Neural progenitor cell (in vitro differentiated cells): Measurements from ENCODE around the gene TENT5D. TPM values are rescaled to one million over a fixed set of nuclear protein-coding genes. Genes with fewer than 3 reads are reported as not detected.
"Not testable (repeated sequence)": the region's sequence is repeated elsewhere in the genome, so short reads cannot be mapped to it uniquely, and the experiment has no call there.

Experiments used
- DNase-seq: peaks from one replicate; pipeline ENCODE4 v3.0.0-alpha.2; 2016; ENCODE audit warnings: low spot score
- H2AFZ ChIP-seq: fragments of 200-600 bp; sonication (generic); replicated peaks from 2 replicates; pipeline ENCODE4 v1.6.1; 2016; ENCODE audit warnings: antibody characterized with exemption
- H3F3A ChIP-seq: fragments of 200-600 bp; sonication (generic); 2 replicates; pipeline ENCODE4 v1.6.1; 2016; ENCODE audit warnings: antibody characterized with exemption, low read depth
- H3K27ac ChIP-seq: fragments of 200-600 bp; sonication (generic); 2 replicates; pipeline ENCODE4 v1.5.1; 2016; ENCODE audit warnings: mild to moderate bottlenecking
- H3K27me3 ChIP-seq: fragments of 200-600 bp; sonication (generic); 2 replicates; pipeline ENCODE4 v1.6.1; 2016; ENCODE audit warnings: mild to moderate bottlenecking, moderate library complexity
- H3K36me3 ChIP-seq: fragments of 200-600 bp; sonication (generic); 2 replicates; pipeline ENCODE4 v1.5.1; 2016
- H3K4me1 ChIP-seq: fragments of 200-600 bp; sonication (generic); 2 replicates; pipeline ENCODE4 v1.6.1; 2016; ENCODE audit warnings: mixed run types
- H3K4me2 ChIP-seq: fragments of 200-600 bp; sonication (generic); 2 replicates; pipeline ENCODE4 v1.6.1; 2016
- H3K4me3 ChIP-seq: fragments of 200-600 bp; sonication (generic); 2 replicates; pipeline ENCODE4 v1.5.1; 2016
- H3K79me2 ChIP-seq: fragments of 200-600 bp; sonication (generic); 2 replicates; pipeline ENCODE4 v1.6.1; 2016; ENCODE audit warnings: low read depth
- H3K9ac ChIP-seq: fragments of 200-600 bp; sonication (generic); 2 replicates; pipeline ENCODE4 v1.6.1; 2016
- H3K9me3 ChIP-seq: fragments of 200-600 bp; sonication (generic); 2 replicates; pipeline ENCODE4 v1.5.1; 2016; ENCODE audit warnings: low read depth
- H4K20me1 ChIP-seq: fragments of 200-600 bp; sonication (generic); 2 replicates; pipeline ENCODE4 v1.6.1; 2016; ENCODE audit warnings: low read depth
- H3K27ac Mint-ChIP-seq: 3 replicates; pipeline ENCODE4 v1.8.0; 2021; ENCODE audit warnings: mixed read lengths
- H3K27me3 Mint-ChIP-seq: 2 replicates; pipeline ENCODE4 v1.8.0; 2022; ENCODE audit warnings: low read depth, mild to moderate bottlenecking, inconsistent platforms, moderate library complexity, mixed read lengths; ENCODE audit not compliant: insufficient read depth
- H3K36me3 Mint-ChIP-seq: 3 replicates; pipeline ENCODE4 v1.8.0; 2021; ENCODE audit warnings: mixed read lengths
- H3K4me1 Mint-ChIP-seq: 3 replicates; pipeline ENCODE4 v1.8.0; 2021; ENCODE audit warnings: mixed read lengths
- H3K4me3 Mint-ChIP-seq: 3 replicates; pipeline ENCODE4 v1.8.0; 2021; ENCODE audit warnings: mild to moderate bottlenecking, moderate library complexity, mixed read lengths
- H3K9me3 Mint-ChIP-seq: 3 replicates; pipeline ENCODE4 v1.8.0; 2020; ENCODE audit warnings: mixed read lengths
- CTCF ChIP-seq: fragments of 200-600 bp; sonication (generic); IDR thresholded peaks from 2 replicates; pipeline ENCODE4 v1.5.1; 2017; ENCODE audit warnings: antibody characterized with exemption, mild to moderate bottlenecking
- EZH2 ChIP-seq: fragments of 200-600 bp; sonication (generic); IDR thresholded peaks from 2 replicates; pipeline ENCODE4 v1.6.1; 2017; ENCODE audit warnings: antibody characterized with exemption, mild to moderate bottlenecking, moderate library complexity
- EZH2phosphoT487 ChIP-seq: fragments of 200-600 bp; sonication (generic); IDR thresholded peaks from 2 replicates; pipeline ENCODE4 v1.6.1; 2017; ENCODE audit warnings: antibody characterized with exemption
- total RNA-seq: library from RNA; depleted of rRNA; stranded (reverse); fragments of >200 nt; gene quantifications from 2 replicates; pipeline ENCODE4 v1.2.3, GENCODE V29; 2015; ENCODE audit warnings: low replicate concordance

Gene TENT5D
- total RNA-seq, result 0.12 TPM in 1 of 2 replicates, not detected in the other

DNA sequence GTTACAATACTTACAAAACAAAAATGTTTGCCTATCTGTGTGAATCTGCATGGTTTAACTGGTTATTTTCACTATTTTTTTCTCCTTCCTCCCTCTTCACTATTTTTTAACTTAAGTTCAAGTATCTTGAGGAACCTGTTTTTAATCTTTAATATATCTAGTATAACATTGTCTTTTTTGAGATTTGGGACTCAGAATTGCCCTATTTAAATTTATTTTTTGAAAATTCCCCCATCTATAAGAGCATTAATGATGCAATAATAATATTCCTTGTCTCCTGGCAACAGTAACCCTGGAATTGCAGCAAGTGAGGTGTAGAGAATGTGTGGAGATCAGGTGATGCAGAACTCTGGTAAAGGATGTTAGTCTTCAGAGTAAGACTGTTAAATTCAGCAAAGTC, at the start of gene TENT5D:
Gene TENT5D, plus strand, starts transcription at position 301 of the 400 bp plus-strand sequence. CDS start 22,093 bp downstream, outside the sequence.
- H3K4me3 Mint-ChIP-seq, result no peak within 1 kb of the TSS
- no peaks in the 10 kb centered on the region for H3K4me1 ChIP-seq
- no peaks in the 10 kb centered on the region for H3K79me2 ChIP-seq
- peaks cover 3% of the 10 kb centered on the region for H3K9me3 Mint-ChIP-seq
- no peak within 1 kb of the TSS for H2AFZ ChIP-seq
- H3K4me1 Mint-ChIP-seq, result peaks cover 5% of the 10 kb centered on the region
- no peaks in the 10 kb centered on the region for H3K36me3 Mint-ChIP-seq
- no peaks in the 10 kb centered on the region for H3K27me3 Mint-ChIP-seq
- H3K4me2 ChIP-seq, result no peak within 1 kb of the TSS
- H3K4me3 ChIP-seq, result no peak within 1 kb of the TSS
- H3K27me3 ChIP-seq, result no peaks in the 10 kb centered on the region
- no peaks in the 10 kb centered on the region for H3K36me3 ChIP-seq
- H3K9me3 ChIP-seq, result peaks cover 22% of the 10 kb centered on the region
- no peaks in the 10 kb centered on the region for H4K20me1 ChIP-seq
- TF ChIP-seq EZH2 (no peak), EZH2phosphoT487 (no peak), CTCF (no peak)
- DNase-seq, result no peak
- H3K27ac Mint-ChIP-seq, result no peak within 1 kb of the TSS
- H3F3A ChIP-seq, result no peaks in the 10 kb centered on the region
- H3K27ac ChIP-seq, result no peak within 1 kb of the TSS
- H3K9ac ChIP-seq, result no peak within 1 kb of the TSS

- H3K4me1 Mint-ChIP-seq, H3K27ac Mint-ChIP-seq, H3K9me3 Mint-ChIP-seq, H3F3A ChIP-seq, H3K9me3 ChIP-seq, H3K27ac ChIP-seq, H3K9ac ChIP-seq, H3K36me3 ChIP-seq, H3K27me3 ChIP-seq, H3K27me3 Mint-ChIP-seq, H3K4me3 Mint-ChIP-seq, H4K20me1 ChIP-seq, H3K36me3 Mint-ChIP-seq, H3K4me1 ChIP-seq, DNase-seq, H3K4me3 ChIP-seq, H2AFZ ChIP-seq, H3K4me2 ChIP-seq, H3K79me2 ChIP-seq: not testable (repeated sequence)
These were observed 34.6 kb upstream of the TENT5D start for GRCh38 chrX:80385651-80386050.

DNA sequence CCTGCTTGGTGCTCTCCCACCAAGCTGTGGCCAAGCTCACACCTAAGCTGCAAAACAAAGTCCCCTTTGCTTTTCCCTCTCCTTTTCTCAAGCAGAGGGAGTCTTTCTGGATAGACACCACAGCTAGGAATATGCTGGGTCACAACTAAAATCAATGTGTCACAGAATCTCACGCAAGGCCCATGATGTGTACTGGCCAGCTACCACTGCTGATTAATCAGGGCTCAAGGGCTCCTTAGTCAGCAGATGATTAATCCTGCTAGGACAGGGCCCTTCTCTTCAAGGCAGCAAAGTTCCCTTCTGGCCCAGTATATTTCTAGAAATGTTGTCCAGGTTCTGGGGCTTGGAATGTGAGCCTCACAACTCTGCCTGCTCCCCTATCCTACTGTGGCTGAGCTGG, 32.0 kb upstream of the TENT5D start:
- H3K27ac ChIP-seq, result no peak overlapping the region
- no peak for DNase-seq
- TF ChIP-seq CTCF, result no peak
- TF ChIP-seq EZH2phosphoT487, result no peak
- TF ChIP-seq EZH2, result no peak
- H3F3A ChIP-seq, result no peaks in the 10 kb centered on the region
- H3K79me2 ChIP-seq, result no peaks in the 10 kb centered on the region
- H3K9ac ChIP-seq, result no peak overlapping the region
- no peak overlapping the region for H2AFZ ChIP-seq
- H3K4me1 Mint-ChIP-seq, result no peaks in the 10 kb centered on the region
- H3K4me3 Mint-ChIP-seq, result no peak overlapping the region
- no peak overlapping the region for H3K4me2 ChIP-seq
- H3K36me3 Mint-ChIP-seq, result no peaks in the 10 kb centered on the region
- no peak overlapping the region for H3K4me3 ChIP-seq
- peaks cover 4% of the 10 kb centered on the region for H3K27me3 Mint-ChIP-seq
- H3K4me1 ChIP-seq, result no peaks in the 10 kb centered on the region
- no peaks in the 10 kb centered on the region for H3K27me3 ChIP-seq
- peaks cover 2% of the 10 kb centered on the region for H3K9me3 Mint-ChIP-seq
- H4K20me1 ChIP-seq, result no peaks in the 10 kb centered on the region
- H3K27ac Mint-ChIP-seq, result no peak overlapping the region
- H3K9me3 ChIP-seq, result peaks cover 4% of the 10 kb centered on the region
- no peaks in the 10 kb centered on the region for H3K36me3 ChIP-seq

GRCh38 chrX:80412042-80412441, 8.2 kb upstream of the TENT5D start:
- H3K27me3 ChIP-seq, result no peaks in the 10 kb centered on the region
- peaks cover 8% of the 10 kb centered on the region for H3K9me3 ChIP-seq
- no peak for TF ChIP-seq EZH2phosphoT487
- no peak for TF ChIP-seq CTCF
- no peak for TF ChIP-seq EZH2
- H3K4me3 ChIP-seq, result no peak overlapping the region
- no peaks in the 10 kb centered on the region for H4K20me1 ChIP-seq
- H3K9ac ChIP-seq, result no peak overlapping the region
- no peaks in the 10 kb centered on the region for H3K4me1 ChIP-seq
- H3K4me3 Mint-ChIP-seq, result no peak overlapping the region
- H3K36me3 Mint-ChIP-seq, result no peaks in the 10 kb centered on the region
- H3K27ac Mint-ChIP-seq, result no peak overlapping the region
- H3K9me3 Mint-ChIP-seq, result peaks cover 3% of the 10 kb centered on the region
- no peak overlapping the region for H3K27ac ChIP-seq
- DNase-seq, result no peak
- H3K36me3 ChIP-seq, result no peaks in the 10 kb centered on the region
- peaks cover 2% of the 10 kb centered on the region for H3K27me3 Mint-ChIP-seq
- H3K79me2 ChIP-seq, result no peaks in the 10 kb centered on the region
- no peak overlapping the region for H3K4me2 ChIP-seq
- no peak overlapping the region for H2AFZ ChIP-seq
- no peaks in the 10 kb centered on the region for H3K4me1 Mint-ChIP-seq
- no peaks in the 10 kb centered on the region for H3F3A ChIP-seq
